Natural killer cell (primary cell): Measurements from ENCODE around the gene ISG20. TPM values are rescaled to one million over a fixed set of nuclear protein-coding genes. Genes with fewer than 3 reads are reported as not detected.

ENCODE experiments used
- ATAC-seq, 3 donors: fragments of 150-1000 bp in 2 of 3; fragments of 200-7000 bp in 1 of 3; cut with Tn5 transposase; 1 replicate in 1 of 3; 2 replicates in 2 of 3; pipeline ENCODE4 v1.10.0; 2021; ENCODE audit warnings: mild to moderate bottlenecking in 2 of 3, moderate library complexity in 2 of 3
- DNase-seq, 2 donors: peaks; one replicate each; pipeline versions ENCODE4 v3.0.0 to v3.0.0-alpha.2; 2013 to 2021; ENCODE audit warnings: mixed read lengths in 1 of 2
- H3K27ac ChIP-seq: one replicate; pipeline ENCODE4 v1.5.1; 2013; ENCODE audit warnings: mild to moderate bottlenecking, low read length
- H3K27me3 ChIP-seq: one replicate; pipeline ENCODE4 v1.6.1; 2013; ENCODE audit warnings: low read length; ENCODE audit not compliant: control insufficient read depth, insufficient read depth
- H3K36me3 ChIP-seq: one replicate; pipeline ENCODE4 v1.6.1; 2013; ENCODE audit warnings: low read length; ENCODE audit not compliant: control insufficient read depth, insufficient read depth
- H3K4me1 ChIP-seq: one replicate; pipeline ENCODE4 v1.6.1; 2013; ENCODE audit warnings: low read length; ENCODE audit not compliant: control insufficient read depth, insufficient read depth
- H3K4me3 ChIP-seq: one replicate; pipeline ENCODE4 v1.5.1; 2013; ENCODE audit warnings: low read length
- H3K9me3 ChIP-seq: one replicate; pipeline ENCODE4 v1.6.1; 2013; ENCODE audit warnings: low read length; ENCODE audit not compliant: control insufficient read depth, insufficient read depth
- H3K27ac Mint-ChIP-seq, 2 donors: one replicate each; pipeline ENCODE4 v1.8.0; 2022; ENCODE audit warnings: mild to moderate bottlenecking in 2 of 2, mixed read lengths in 2 of 2, moderate library complexity in 1 of 2
- H3K27me3 Mint-ChIP-seq, 2 donors: one replicate each; pipeline ENCODE4 v1.8.0; 2022; ENCODE audit warnings: low read depth in 2 of 2, mixed read lengths in 2 of 2
- H3K36me3 Mint-ChIP-seq: one replicate; pipeline ENCODE4 v1.8.0; 2022; ENCODE audit warnings: mixed read lengths
- H3K4me1 Mint-ChIP-seq, 2 donors: one replicate each; pipeline ENCODE4 v1.8.0; 2022; ENCODE audit warnings: mixed read lengths in 2 of 2
- H3K4me3 Mint-ChIP-seq: one replicate; pipeline ENCODE4 v1.8.0; 2022; ENCODE audit warnings: mild to moderate bottlenecking, moderate library complexity, mixed read lengths
- H3K9me3 Mint-ChIP-seq, 2 donors: one replicate each; pipeline ENCODE4 v1.8.0; 2022; ENCODE audit warnings: mixed read lengths in 2 of 2
- CTCF ChIP-seq: fragments of 200-600 bp; IDR thresholded peaks from one replicate; pipeline ENCODE4 v1.8.0; 2022; ENCODE audit warnings: antibody characterized with exemption
- whole genome bisulfite sequencing: methylation state at CpG from one replicate; pipeline ENCODE4 v1.1.7; 2013; ENCODE audit warnings: missing lambda C conversion rate; ENCODE audit not compliant: insufficient coverage; 5-methylcytosine and 5-hydroxymethylcytosine counted together
- intact Hi-C: fragments of 100-400 bp; cut with micrococcal nuclease; formaldehyde crosslinking; loops from one replicate; pipeline ENCODE4 v1.14.2; 2022
- total RNA-seq, 4 donors: library from RNA; stranded (reverse); fragments of 120-200 nt in 1 of 4; gene quantifications; one replicate each; pipeline versions ENCODE4 v1.2.3 to v1.2.4, GENCODE V29; 2013 to 2022

The ISG20 gene
- total RNA-seq, 3 donors from 2014 or later (not counting 1 experiment from before 2014, with no cell fraction given), result 80.6 to 137 (median 116) TPM

DNA sequence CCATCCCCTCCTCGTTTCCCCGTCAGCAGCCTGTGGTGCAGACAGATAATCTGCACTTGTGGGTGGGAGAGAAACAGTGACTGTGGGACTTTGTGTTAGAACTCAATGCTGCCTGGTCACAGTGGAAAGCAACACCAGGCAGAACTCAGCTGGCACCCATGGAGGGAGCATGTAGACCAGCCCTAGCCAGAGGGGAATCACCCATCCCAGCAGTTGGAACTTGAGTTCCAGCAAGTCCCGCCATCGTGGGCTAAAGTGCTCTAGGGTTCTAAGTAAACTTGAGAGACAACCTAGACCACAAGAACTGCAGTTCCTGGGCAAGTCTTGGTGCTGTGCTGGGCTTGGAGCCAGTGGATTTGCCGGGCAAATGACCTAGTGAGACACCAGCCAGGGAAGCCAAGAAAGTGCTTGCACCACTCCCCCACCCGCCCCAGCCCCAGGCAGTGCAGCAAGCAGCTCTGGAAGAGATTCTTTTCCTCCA lies 24.4 kb downstream of the ISG20 start:
- DNase-seq (no peak), ATAC-seq (no peak)
- Mint-ChIP-seq H3K4me3 (no peak overlapping the region), H3K36me3 (no peaks in the 10 kb centered on the region), H3K27ac (no peak overlapping the region), H3K4me1 (peaks cover 0 to 7% of the 10 kb centered on the region in 2 donors), H3K27me3 (no peaks in the 10 kb centered on the region), H3K9me3 (no peaks in the 10 kb centered on the region)
- Histone ChIP-seq H3K27me3 (no peaks in the 10 kb centered on the region), H3K4me3 (no peak overlapping the region), H3K9me3 (no peaks in the 10 kb centered on the region), H3K36me3 (no peaks in the 10 kb centered on the region), H3K4me1 (peaks cover 3% of the 10 kb centered on the region), H3K27ac (no peak overlapping the region)
- WGBS, result 89% methylated on average over 5 of the region's 6 CpGs
- intact Hi-C loops, result no loop called here
- no peak for TF ChIP-seq CTCF

- peak; percentile 38 for TF ChIP-seq CTCF
- Mint-ChIP-seq H3K27me3 (peaks cover 8% of the 10 kb centered on the region in 2 donors), H3K4me1 (peaks cover 0 to 7% of the 10 kb centered on the region in 2 donors), H3K4me3 (no peak overlapping the region), H3K36me3 (no peaks in the 10 kb centered on the region), H3K27ac (peak overlapping the region in 1 of 2 donors; percentile 7), H3K9me3 (no peaks in the 10 kb centered on the region)
- H3K36me3 ChIP-seq, result no peaks in the 10 kb centered on the region
- H3K4me3 ChIP-seq, result no peak overlapping the region
- ATAC-seq, result peak; percentile 70 to 80 (median 73)
- H3K9me3 ChIP-seq, result no peaks in the 10 kb centered on the region
- no peaks in the 10 kb centered on the region for H3K27me3 ChIP-seq
- intact Hi-C loops, result loop anchor here (1.0 kb wide), 1 partner anchor 40 kb away; no protein-coding TSS in a partner anchor
- H3K27ac ChIP-seq, result no peak overlapping the region
- DNase-seq, result peak in 1 of 2 donors; percentile 81
- WGBS, result 90% methylated on average over 7 of the region's 7 CpGs
- H3K4me1 ChIP-seq, result no peaks in the 10 kb centered on the region
Measured at GRCh38 chr15:88664151-88664778, 25.4 kb downstream of the ISG20 start.

GRCh38 chr15:88674661-88675060 lies 35.8 kb downstream of the ISG20 start:
- no peak for DNase-seq
- Histone ChIP-seq H3K4me3 (no peak overlapping the region), H3K27ac (no peak overlapping the region), H3K4me1 (no peaks in the 10 kb centered on the region), H3K36me3 (no peaks in the 10 kb centered on the region), H3K27me3 (peaks cover 5% of the 10 kb centered on the region), H3K9me3 (no peaks in the 10 kb centered on the region)
- Mint-ChIP-seq H3K9me3 (no peaks in the 10 kb centered on the region), H3K4me1 (no peaks in the 10 kb centered on the region), H3K4me3 (no peak overlapping the region), H3K36me3 (no peaks in the 10 kb centered on the region), H3K27me3 (peaks cover 32 to 65% of the 10 kb centered on the region in 2 donors), H3K27ac (no peak overlapping the region)
- 86% methylated on average over 4 of the region's 4 CpGs for WGBS
- ATAC-seq, result no peak
- intact Hi-C loops, result no loop called here
- TF ChIP-seq CTCF, result no peak

GRCh38 chr15:88678755-88679154 lies 39.9 kb downstream of the ISG20 start:
- H3K27me3 Mint-ChIP-seq, result peaks cover 15 to 31% of the 10 kb centered on the region in 2 donors
- 94% methylated on average over 5 of the region's 6 CpGs for WGBS
- Histone ChIP-seq H3K9me3 (no peaks in the 10 kb centered on the region), H3K27ac (no peak overlapping the region), H3K36me3 (no peaks in the 10 kb centered on the region), H3K27me3 (peaks cover 2% of the 10 kb centered on the region), H3K4me3 (no peak overlapping the region), H3K4me1 (no peaks in the 10 kb centered on the region)
- H3K4me3 Mint-ChIP-seq, result no peak overlapping the region
- DNase-seq (no peak), ATAC-seq (no peak)
- H3K27ac Mint-ChIP-seq, result no peak overlapping the region
- no peaks in the 10 kb centered on the region for H3K4me1 Mint-ChIP-seq
- TF ChIP-seq CTCF, result no peak
- no peaks in the 10 kb centered on the region for H3K36me3 Mint-ChIP-seq
- no peaks in the 10 kb centered on the region for H3K9me3 Mint-ChIP-seq
- intact Hi-C loops, result no loop called here
